Measurements from ENCODE around the gene NPTXR.
A peak's percentile ranks its signal among the peaks of the same experiment; 100 is the strongest.

NPTXR gene

GRCh38 chr22:38843657-38844314, at the start of gene NPTXR:
Gene NPTXR, minus strand, starts transcription at chr22:38844028.
- DNase-seq (ENCODE audit: low read depth) = peak; percentile 56

GRCh38 chr22:38891256-38891655, 47.4 kb upstream of the NPTXR start:
- no peak for DNase-seq (ENCODE audit: low read depth)

DNA sequence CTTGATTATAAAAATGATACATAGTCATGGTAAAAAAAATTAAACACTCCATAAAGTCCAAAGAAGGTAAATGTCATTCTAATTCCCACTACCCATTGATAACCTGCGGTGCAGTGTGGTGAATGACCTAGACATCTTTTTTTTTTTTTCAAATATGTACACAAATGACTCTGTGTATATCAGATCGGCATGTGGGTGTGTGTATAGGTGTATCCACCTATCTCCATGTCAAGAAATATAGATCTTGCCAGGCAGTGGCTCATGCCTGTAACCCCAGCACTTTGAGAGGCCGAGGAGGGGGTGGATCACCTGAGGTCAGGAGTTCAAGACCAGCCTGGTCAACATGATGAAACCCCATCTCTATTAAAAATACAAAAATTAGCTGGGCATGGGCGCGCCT, 46.5 kb upstream of the NPTXR start:
- no peak for DNase-seq (ENCODE audit: low read depth)

DNA sequence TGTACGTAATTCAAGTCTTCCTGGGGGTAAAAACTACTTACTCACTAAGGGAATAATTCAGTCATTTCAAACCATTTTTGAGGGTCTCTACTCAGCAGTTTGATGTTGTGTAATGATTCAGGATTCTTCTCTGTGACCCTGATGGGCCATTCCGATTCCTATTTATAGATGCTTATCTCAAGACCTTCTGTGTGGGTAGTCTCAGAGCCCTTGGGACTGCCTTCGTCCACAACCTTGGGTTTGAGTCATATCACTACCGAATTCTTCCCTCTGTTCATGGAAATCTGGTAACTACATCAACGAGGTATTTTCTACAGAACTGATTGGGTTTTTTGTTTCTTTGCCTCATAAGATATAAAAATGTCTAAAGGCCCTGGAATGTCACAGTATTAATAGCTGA, 42.5 kb upstream of the NPTXR start:
- DNase-seq (ENCODE audit: low read depth) = no peak

- no peak for DNase-seq (ENCODE audit: low read depth)
These were observed 39.3 kb upstream of the NPTXR start for GRCh38 chr22:38882972-38883622.

DNA sequence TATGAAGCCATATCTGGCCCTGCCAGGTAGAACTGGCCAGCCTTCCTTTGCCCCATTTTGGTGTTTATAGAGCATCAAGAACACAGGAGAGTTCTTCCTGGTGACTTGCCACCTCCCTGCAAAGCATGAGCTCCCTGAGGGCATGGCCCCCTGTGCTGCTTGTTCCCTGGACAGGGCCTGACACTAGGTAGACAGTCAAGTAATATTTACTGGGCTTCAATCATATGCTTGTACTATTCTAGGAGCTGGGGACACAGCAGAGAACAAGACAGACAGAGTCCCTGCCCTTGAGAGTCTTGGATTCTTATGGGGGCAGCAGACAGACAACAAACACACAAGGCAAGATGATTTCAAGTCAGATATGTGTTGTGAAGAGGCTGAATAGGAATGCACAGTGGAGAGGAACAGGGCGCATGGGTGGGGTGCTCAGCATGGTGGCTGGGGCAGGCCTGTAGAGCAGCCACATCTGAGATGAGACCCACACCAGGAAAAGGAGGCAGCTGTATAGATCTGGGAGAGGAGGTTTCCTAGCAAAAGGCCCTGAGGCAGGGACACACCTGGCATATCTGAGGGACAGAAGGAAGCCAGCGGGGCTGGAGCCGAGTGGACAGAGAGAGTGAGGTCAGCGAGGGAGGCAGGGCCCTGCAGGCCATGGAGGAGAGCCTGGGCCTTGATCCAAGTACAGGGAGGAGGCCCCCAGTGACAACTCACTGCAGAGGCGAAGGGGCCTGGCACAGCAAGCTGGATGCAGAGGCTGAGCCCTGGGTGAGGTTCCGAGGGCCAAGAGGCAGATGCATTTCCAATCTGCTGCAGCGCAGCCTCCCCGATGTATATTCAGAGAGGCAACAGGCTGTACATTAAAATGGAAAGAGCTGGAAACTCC, 38.4 kb upstream of the NPTXR start:
- peak; percentile 51 for DNase-seq (ENCODE audit: low read depth)

DNA sequence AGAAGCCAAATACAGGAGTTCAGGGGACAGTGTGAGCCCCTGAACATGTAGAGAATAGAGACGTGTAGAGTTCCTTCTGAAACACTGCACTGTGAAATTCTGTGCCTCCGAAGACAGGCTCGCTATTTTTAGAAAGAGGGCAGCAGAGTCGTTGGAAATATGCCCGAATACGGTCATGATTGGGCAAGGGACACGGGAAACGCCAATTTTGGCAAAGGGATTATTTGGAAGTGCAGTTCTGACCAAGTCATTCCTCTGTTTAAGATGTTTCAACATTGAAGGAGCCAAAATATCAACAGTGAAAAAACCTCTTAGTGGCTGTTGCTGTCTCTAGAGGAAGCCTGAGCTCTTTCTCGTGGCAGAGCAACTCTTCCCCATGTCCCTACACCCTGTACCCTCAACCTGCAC, 37.6 kb upstream of the NPTXR start:
- peak; percentile 95 for DNase-seq (ENCODE audit: low read depth)

DNA sequence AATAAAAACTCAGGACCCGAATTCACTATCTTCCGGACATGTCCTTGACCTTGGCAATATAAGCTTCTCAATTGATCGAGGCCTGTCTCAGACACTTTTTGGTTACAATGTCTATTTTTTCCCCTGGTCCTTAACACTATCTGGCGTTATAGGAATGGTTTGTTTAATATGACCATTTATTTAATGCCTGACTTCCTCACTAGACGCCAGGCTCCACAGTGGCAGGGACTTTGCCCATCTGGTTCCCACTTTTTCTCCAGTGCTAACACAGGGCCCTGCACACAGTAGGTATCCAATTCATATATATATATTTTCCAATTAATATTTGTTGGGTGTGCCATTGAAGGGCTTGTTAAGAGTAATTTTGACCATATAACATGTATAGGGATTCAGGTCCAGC, 36.1 kb upstream of the NPTXR start:
- DNase-seq (ENCODE audit: low read depth) = no peak

GRCh38 chr22:38879108-38879729, 35.4 kb upstream of the NPTXR start:
- peak; percentile 11 for DNase-seq (ENCODE audit: low read depth)

DNA sequence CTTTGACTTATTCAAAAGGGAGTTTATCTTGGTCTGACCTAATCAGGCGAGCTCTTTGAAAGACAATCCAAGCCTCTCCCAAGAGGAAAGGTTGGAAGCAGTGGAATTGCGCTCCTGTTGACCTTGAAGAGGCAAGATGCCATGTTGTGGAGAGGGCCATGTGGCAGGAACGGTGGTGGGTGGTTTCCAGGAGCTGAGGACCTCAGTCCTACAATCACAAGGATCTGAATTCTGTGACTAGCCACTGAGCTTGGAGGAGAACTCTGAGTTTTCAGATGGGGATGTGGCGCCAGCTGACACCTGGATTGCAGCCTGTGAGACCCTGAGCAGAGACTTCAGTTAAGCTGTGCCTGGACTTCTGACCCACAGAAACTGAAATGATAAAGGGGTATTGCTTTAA, 34.2 kb upstream of the NPTXR start:
- no peak for DNase-seq (ENCODE audit: low read depth)

GRCh38 chr22:38874529-38875222, 30.8 kb upstream of the NPTXR start:
- DNase-seq (ENCODE audit: low read depth) = no peak

- no peak for DNase-seq (ENCODE audit: low read depth)
These were observed 29.9 kb upstream of the NPTXR start for GRCh38 chr22:38873469-38874411.

DNA sequence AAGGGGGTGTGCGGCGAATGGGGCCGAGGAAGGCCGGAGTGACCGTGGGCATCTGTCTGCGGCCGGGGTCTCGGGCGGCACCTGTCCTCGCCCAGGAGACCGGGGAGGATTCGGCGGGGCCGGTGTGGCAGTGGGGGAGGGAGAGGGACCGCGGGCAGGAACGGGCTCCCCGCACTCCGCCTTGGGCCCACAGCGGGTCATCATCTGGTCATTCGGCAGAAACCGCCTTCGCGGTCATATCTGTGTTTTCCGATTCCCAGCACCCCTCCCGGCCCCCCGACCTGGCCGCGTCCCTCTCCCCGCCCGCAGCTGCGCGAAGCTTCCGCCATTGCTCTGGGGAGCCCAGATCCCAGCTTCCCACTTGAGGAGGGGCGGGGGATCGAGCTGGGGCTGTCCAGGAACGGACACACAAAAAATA, 29.0 kb upstream of the NPTXR start:
- peak; percentile 45 for DNase-seq (ENCODE audit: low read depth)

GRCh38 chr22:38872172-38872830, 28.5 kb upstream of the NPTXR start, which contains the start of gene CBX6:
Gene CBX6, minus strand, starts transcription at chr22:38872216. Its CDS starts 26 bp downstream, at chr22:38872190.
- peak; percentile 89 for DNase-seq (ENCODE audit: low read depth)

DNA sequence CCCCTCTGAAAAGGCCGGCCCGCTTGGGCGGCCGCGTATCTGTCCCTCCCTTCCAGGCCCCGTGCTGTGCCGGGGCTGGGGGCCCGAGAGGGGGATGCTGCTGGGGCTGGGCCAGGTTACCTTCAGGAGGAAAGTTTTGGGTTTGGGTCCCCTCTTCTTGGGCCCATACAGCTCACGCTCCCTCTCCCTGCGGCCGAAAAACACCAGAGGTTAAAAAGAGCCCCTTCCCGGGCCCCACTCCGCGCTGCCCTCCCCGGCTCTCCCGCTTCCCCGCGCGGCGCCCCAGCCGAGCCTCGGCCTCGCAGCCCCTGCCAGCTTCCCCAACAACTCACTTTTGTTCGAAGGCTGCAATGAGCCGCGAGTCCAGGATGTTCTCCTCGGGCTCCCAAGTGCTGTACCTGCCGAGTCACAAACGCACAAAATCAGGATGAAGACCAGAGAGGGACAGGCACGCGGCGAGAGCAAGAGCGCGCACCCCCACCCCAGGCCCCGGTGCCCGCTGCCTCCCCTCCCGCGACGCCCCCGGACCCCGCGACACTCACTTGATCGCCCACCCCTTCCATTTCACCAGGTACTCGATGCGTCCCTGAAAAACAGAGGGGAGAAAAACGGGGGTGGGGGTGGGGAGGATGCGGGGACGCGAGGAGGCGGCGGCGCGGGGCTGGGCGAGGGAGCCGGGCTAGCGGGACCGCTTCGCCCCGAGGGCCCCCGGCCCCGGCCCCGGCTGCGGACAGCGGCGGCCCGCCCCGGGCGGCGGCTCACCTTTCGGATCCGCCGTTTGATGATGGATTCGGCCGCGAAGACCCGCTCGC, 27.7 kb upstream of the NPTXR start:
- DNase-seq (ENCODE audit: low read depth) = peak; percentile 24

DNA sequence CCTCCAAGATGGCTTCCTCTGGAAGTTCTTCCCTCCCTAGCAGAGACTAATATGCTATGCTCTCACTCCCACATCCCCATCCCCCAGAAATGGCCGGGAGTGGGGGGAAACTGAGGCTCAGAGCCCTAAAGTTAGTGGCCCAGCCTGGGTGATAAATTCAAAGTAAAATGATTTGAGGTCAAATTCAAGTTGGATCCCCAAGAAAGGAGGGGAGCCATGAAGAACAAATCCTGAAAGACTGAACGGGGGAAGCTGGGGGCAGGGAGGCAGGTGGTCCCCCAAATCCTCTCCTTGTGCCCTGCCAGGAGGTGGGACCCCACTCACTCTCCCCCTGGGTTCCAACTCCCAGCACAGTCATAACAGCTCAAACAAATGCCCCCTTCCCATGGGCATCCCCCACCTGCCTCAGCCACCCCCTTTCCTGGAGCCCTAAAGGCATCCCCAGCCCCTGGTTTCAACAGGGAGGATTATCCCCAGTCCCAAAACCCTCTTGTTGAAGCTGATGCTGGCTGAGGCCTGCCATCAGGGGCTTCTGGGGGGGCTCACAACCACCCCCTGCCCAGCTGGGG, 27.0 kb upstream of the NPTXR start:
- no peak for DNase-seq (ENCODE audit: low read depth)

- peak; percentile 86 for DNase-seq (ENCODE audit: low read depth)
These were observed 26.5 kb upstream of the NPTXR start for GRCh38 chr22:38870312-38870741.

GRCh38 chr22:38869663-38870062, 25.8 kb upstream of the NPTXR start:
- DNase-seq (ENCODE audit: low read depth) = no peak

Measured in EH (cell line).